ENCODE data around the gene MAP4K3. TPM values are rescaled to one million over a fixed set of nuclear protein-coding genes. Genes with fewer than 3 reads are reported as not detected.

Gene MAP4K3
- total RNA-seq, 4 donors from 2014 or later, result 49.4 to 89.0 (median 79.2) TPM

Small RNA genes within 50 kb of the gene (small RNA-seq; reads per million reads assigned to genes)
- 0 reads per million in 4 donors for gene RF00272

Other genes with a start within 250 kb of the MAP4K3 start
- 1 to 10 TPM in 2 of 4 donors, under 1 TPM in 1, not detected in 1; 0.39 to 1.9 (median 1.4) TPM for gene CDKL4, start 193.3 kb downstream of the MAP4K3 start, total RNA-seq
- gene TMEM178A, start 228.6 kb upstream of the MAP4K3 start, total RNA-seq, result 10 to 100 TPM in 1 of 4 donors, 1 to 10 TPM in 3; 3.4 to 14.6 (median 4.8) TPM